Gastrocnemius medialis (tissue), 4 donors: ENCODE data around the gene ZNF804A.

Experiments used
- POLR2A ChIP-seq, 2 donors: fragments of 450-650 bp; IDR thresholded peaks; one replicate each; pipeline ENCODE4 v1.6.1; 2017; ENCODE audit warnings: antibody characterized with exemption in 2 of 2, mild to moderate bottlenecking in 2 of 2, moderate library complexity in 2 of 2
- TF ChIP-seq, protein P1 (sequence below), 5 experiments: fragments of 450-650 bp in 3 of 5; fragments of 200-600 bp in 2 of 5; sonication (generic) in 2 of 5; IDR thresholded peaks in 4 of 5; conservative IDR thresholded peaks in 1 of 5; 1 replicate in 4 of 5; 2 replicates in 1 of 5; pipeline ENCODE4 v1.5.1; 2016 to 2019; ENCODE audit warnings: antibody characterized with exemption in 5 of 5, mild to moderate bottlenecking in 3 of 5, moderate library complexity in 3 of 5

DNA sequence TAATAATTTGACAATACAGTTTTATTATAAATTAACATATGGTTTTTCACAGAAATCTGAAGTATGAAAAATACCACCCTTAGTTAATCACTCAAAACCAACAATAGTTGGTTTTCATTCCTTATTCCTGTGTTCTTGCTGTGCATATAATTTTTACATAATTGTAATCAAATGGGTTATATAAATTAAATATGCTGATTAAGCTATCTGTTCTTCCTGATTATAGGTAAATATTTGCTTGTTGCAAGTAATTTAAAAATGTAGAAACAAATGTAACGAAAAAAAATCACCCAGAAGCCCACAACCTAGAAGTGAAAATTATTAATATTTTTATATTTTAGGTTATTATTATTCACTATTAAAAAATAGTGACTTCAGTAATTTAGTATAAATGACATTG, 98.3 kb downstream of the ZNF804A start:
- TF ChIP-seq, protein P1, sequence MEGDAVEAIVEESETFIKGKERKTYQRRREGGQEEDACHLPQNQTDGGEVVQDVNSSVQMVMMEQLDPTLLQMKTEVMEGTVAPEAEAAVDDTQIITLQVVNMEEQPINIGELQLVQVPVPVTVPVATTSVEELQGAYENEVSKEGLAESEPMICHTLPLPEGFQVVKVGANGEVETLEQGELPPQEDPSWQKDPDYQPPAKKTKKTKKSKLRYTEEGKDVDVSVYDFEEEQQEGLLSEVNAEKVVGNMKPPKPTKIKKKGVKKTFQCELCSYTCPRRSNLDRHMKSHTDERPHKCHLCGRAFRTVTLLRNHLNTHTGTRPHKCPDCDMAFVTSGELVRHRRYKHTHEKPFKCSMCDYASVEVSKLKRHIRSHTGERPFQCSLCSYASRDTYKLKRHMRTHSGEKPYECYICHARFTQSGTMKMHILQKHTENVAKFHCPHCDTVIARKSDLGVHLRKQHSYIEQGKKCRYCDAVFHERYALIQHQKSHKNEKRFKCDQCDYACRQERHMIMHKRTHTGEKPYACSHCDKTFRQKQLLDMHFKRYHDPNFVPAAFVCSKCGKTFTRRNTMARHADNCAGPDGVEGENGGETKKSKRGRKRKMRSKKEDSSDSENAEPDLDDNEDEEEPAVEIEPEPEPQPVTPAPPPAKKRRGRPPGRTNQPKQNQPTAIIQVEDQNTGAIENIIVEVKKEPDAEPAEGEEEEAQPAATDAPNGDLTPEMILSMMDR (IDR thresholded peaks at IDR 0.05 in 4 of 5, conservative IDR thresholded peaks at IDR 0.05 in 1 of 5) = no peak
- TF ChIP-seq POLR2A (IDR thresholded peaks at IDR 0.05) = no peak
